ENCODE results near the gene KLHL7. TPM values are rescaled to one million over a fixed set of nuclear protein-coding genes. Genes with fewer than 3 reads are reported as not detected.

KLHL7 gene
- total RNA-seq, 1 experiment from 2014 or later, result 43.8 TPM

- DNase-seq (ENCODE audit: low spot score), result no peak
- Histone ChIP-seq H3K36me3 (ENCODE audit: insufficient read depth, low read length, poor library complexity, severe bottlenecking) (no peaks in the 10 kb centered on the region), H3K4me1 (ENCODE audit: insufficient read depth, low read length, poor library complexity, severe bottlenecking) (no peaks in the 10 kb centered on the region), H3K27me3 (replicated peaks; ENCODE audit: insufficient read depth, low read depth, low read length, poor library complexity) (no peaks in the 10 kb centered on the region), H3K9me3 (ENCODE audit: low read depth, low read length, poor library complexity, severe bottlenecking) (no peaks in the 10 kb centered on the region), H3K27ac (ENCODE audit: low read depth, low read length, poor library complexity, severe bottlenecking) (no peak overlapping the region), H3K4me3 (ENCODE audit: low read depth, low read length, poor library complexity, severe bottlenecking) (no peak overlapping the region)
- POLR2A ChIA-PET (ENCODE audit: low non-redundant PET), result no interaction called here
- CTCF ChIA-PET, result no interaction called here
- BruUV-seq (replicated peaks), result no TSS peak
- intact Hi-C loops (cut with micrococcal nuclease; ENCODE audit: unreplicated experiment), result no loop called here
- no peak for TF ChIP-seq CTCF (conservative IDR thresholded peaks at IDR 0.05; ENCODE audit: low read depth, low read length)
- no peak for TF ChIP-seq EZH2 (IDR thresholded peaks at IDR 0.05; ENCODE audit: borderline replicate concordance, low read depth, low read length, poor library complexity, severe bottlenecking)
These were observed 12.0 kb upstream of the KLHL7 start for GRCh38 chr7:23093546-23093945.

DNA sequence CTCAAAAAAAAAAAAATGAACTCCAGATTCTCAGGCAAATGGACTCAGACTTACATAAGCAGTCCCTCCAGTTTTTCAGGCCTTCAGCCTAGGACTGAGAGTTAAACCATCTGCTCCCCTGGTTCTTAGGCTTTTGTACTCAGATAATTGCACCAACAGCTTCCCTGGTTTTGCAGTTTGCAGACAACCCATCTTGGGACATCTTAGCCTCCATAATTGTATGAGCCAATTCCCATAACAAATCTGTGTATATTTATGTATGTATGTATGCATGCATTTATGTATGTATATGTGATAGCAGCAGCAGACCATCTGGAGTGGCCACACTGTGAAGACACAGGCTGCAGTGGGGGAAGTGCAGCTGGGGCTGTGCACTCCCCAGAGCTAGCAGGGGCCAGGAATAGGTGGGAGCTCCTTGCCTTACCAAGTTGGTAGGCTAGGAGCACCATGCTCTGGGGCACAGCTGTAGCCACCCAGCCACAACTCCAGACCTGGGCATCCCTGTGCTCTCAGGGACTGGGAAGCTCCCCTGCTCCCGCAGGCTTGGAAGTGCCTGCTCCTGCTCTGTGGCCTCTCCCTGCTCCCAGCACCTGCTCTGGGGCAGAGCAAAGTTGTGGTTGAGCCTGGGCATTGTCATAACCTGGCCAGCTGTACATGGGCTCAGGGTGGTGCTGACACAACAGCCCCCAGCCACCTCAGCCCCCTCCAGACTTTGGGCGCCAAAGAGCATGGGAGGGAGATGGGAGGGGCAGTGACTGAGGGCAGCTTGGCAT is 8.9 kb upstream of the KLHL7 start:
- no peak overlapping the region for H3K27ac ChIP-seq (ENCODE audit: low read depth, low read length, poor library complexity, severe bottlenecking)
- intact Hi-C loops (cut with micrococcal nuclease; ENCODE audit: unreplicated experiment), result no loop called here
- no peaks in the 10 kb centered on the region for H3K9me3 ChIP-seq (ENCODE audit: low read depth, low read length, poor library complexity, severe bottlenecking)
- no peaks in the 10 kb centered on the region for H3K27me3 ChIP-seq (replicated peaks; ENCODE audit: insufficient read depth, low read depth, low read length, poor library complexity)
- ChIA-PET POLR2A (ENCODE audit: low non-redundant PET) (no interaction called here), CTCF (no interaction called here)
- H3K4me3 ChIP-seq (ENCODE audit: low read depth, low read length, poor library complexity, severe bottlenecking), result no peak overlapping the region
- TF ChIP-seq EZH2 (IDR thresholded peaks at IDR 0.05; ENCODE audit: borderline replicate concordance, low read depth, low read length, poor library complexity, severe bottlenecking) (no peak), CTCF (conservative IDR thresholded peaks at IDR 0.05; ENCODE audit: low read depth, low read length) (no peak)
- DNase-seq (ENCODE audit: low spot score), result no peak
- H3K36me3 ChIP-seq (ENCODE audit: insufficient read depth, low read length, poor library complexity, severe bottlenecking), result no peaks in the 10 kb centered on the region
- no peaks in the 10 kb centered on the region for H3K4me1 ChIP-seq (ENCODE audit: insufficient read depth, low read length, poor library complexity, severe bottlenecking)
- no TSS peak for BruUV-seq (replicated peaks)

DNA sequence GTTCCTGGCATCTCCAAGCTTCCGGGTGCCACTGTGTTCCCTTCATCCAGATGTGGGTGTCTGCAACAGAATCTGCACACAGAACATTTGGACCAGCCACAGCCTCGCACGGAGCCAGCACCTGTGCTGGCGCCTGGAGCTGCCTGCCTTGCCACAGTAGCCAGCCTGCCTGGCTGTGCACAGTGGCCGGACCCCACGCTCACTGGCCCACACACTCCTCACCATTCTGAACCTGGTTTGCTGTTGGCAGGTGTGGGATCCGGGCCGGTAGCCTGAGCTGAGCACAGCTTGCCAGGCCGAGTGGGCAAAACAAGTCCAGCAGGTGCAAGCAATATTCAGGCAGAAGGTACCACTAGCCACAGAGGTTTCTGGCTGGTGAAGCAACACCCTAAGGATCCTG is 7.6 kb upstream of the KLHL7 start:
- no peaks in the 10 kb centered on the region for H3K36me3 ChIP-seq (ENCODE audit: insufficient read depth, low read length, poor library complexity, severe bottlenecking)
- TF ChIP-seq EZH2 (IDR thresholded peaks at IDR 0.05; ENCODE audit: borderline replicate concordance, low read depth, low read length, poor library complexity, severe bottlenecking) (no peak), CTCF (conservative IDR thresholded peaks at IDR 0.05; ENCODE audit: low read depth, low read length) (no peak)
- intact Hi-C loops (cut with micrococcal nuclease; ENCODE audit: unreplicated experiment), result no loop called here
- no peaks in the 10 kb centered on the region for H3K27me3 ChIP-seq (replicated peaks; ENCODE audit: insufficient read depth, low read depth, low read length, poor library complexity)
- ChIA-PET CTCF (no interaction called here), POLR2A (ENCODE audit: low non-redundant PET) (no interaction called here)
- no peak for DNase-seq (ENCODE audit: low spot score)
- no TSS peak for BruUV-seq (replicated peaks)
- no peak overlapping the region for H3K4me3 ChIP-seq (ENCODE audit: low read depth, low read length, poor library complexity, severe bottlenecking)
- no peak overlapping the region for H3K27ac ChIP-seq (ENCODE audit: low read depth, low read length, poor library complexity, severe bottlenecking)
- peaks cover 6% of the 10 kb centered on the region for H3K9me3 ChIP-seq (ENCODE audit: low read depth, low read length, poor library complexity, severe bottlenecking)
- no peaks in the 10 kb centered on the region for H3K4me1 ChIP-seq (ENCODE audit: insufficient read depth, low read length, poor library complexity, severe bottlenecking)
